ENCODE measurements around the gene DENND2D. TPM values are rescaled to one million over a fixed set of nuclear protein-coding genes. Genes with fewer than 3 reads are reported as not detected.

The DENND2D gene
- polyA plus RNA-seq, 1 experiment, result 1.3 TPM

DNA sequence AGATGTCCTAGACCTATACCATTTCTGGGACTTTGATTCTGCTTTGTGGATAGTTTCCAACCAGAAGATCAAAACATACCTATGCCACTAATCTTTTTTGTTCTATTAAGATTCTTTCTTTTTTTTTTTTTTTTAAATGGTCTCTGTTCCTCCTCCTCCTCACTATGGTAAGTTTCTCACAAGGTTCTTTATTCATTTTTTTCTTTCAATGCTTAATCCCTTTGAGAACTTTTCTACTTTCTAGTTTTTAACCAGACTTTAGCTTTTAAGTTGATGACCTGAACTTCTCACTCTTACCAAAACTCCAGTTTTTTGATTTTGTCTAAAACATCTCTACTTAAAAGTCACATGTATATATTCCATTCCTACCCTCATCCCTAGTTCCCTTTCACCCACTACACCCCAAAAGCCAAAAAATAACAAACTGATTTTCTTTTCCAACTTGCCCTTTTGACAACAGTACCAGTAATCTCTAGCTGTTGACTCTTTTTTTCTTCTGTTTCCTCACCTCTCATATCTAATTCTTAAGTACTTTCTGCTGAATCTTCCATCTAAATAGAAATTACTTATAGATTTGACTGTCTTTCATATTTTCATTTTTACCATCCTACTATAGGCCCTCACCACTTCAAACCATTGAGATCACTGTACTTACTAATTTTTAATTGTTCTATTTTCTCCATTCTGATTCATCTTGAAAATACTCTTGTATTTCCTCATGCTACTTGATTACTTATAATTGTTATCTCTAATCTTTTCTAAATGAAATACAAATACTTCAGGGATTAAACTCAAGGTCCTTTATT lies 54.3 kb downstream of the DENND2D start:
- no peak overlapping the region for H3K27ac ChIP-seq (ENCODE audit: low read depth, low read length)
- H3K27me3 ChIP-seq (ENCODE audit: control insufficient read depth, insufficient read depth, low read length), result no peaks in the 10 kb centered on the region
- DNase-seq (ENCODE audit: low read depth, low spot score), result no peak
- CTCF ChIA-PET, result interaction anchor here (1.2 kb wide), 1 partner anchor 116 kb away, joined by 4 read pairs; no protein-coding TSS in a partner anchor
- POLR2A ChIA-PET, result no interaction called here
- TF ChIP-seq, protein P1, sequence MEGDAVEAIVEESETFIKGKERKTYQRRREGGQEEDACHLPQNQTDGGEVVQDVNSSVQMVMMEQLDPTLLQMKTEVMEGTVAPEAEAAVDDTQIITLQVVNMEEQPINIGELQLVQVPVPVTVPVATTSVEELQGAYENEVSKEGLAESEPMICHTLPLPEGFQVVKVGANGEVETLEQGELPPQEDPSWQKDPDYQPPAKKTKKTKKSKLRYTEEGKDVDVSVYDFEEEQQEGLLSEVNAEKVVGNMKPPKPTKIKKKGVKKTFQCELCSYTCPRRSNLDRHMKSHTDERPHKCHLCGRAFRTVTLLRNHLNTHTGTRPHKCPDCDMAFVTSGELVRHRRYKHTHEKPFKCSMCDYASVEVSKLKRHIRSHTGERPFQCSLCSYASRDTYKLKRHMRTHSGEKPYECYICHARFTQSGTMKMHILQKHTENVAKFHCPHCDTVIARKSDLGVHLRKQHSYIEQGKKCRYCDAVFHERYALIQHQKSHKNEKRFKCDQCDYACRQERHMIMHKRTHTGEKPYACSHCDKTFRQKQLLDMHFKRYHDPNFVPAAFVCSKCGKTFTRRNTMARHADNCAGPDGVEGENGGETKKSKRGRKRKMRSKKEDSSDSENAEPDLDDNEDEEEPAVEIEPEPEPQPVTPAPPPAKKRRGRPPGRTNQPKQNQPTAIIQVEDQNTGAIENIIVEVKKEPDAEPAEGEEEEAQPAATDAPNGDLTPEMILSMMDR (IDR thresholded peaks at IDR 0.05; ENCODE audit: low read depth, low read length), result no peak
- no peaks in the 10 kb centered on the region for H3K9me3 ChIP-seq (ENCODE audit: control insufficient read depth, insufficient read depth, low read length)
- no peak overlapping the region for H3K4me3 ChIP-seq (ENCODE audit: low read depth, low read length)

DNA sequence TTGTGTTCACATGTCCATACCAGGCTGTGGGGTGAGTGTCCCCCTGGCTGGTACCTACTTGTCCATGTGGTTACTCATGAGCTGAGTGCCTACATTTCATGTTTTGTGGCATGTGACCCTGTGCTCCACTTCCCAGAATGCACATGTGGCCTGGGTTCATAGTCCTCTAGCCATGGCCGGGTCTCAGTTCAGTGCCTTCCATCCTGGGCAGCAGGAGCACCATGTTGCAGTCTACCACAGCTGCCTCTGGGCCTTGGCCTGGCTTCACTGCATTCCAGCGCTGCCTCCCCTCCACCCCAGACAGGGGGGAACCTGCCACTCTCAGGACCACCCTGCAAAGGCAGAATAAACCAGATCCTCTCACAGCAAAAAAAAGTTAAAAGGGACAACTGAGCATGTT lies 54.9 kb downstream of the DENND2D start:
- ChIA-PET CTCF (no interaction called here), POLR2A (no interaction called here)
- no peak for DNase-seq (ENCODE audit: low read depth, low spot score)
- Histone ChIP-seq H3K9me3 (ENCODE audit: control insufficient read depth, insufficient read depth, low read length) (no peaks in the 10 kb centered on the region), H3K27me3 (ENCODE audit: control insufficient read depth, insufficient read depth, low read length) (no peaks in the 10 kb centered on the region), H3K27ac (ENCODE audit: low read depth, low read length) (no peak overlapping the region), H3K4me3 (ENCODE audit: low read depth, low read length) (no peak overlapping the region)
- TF ChIP-seq, protein P1 (IDR thresholded peaks at IDR 0.05; ENCODE audit: low read depth, low read length), result no peak

DNA sequence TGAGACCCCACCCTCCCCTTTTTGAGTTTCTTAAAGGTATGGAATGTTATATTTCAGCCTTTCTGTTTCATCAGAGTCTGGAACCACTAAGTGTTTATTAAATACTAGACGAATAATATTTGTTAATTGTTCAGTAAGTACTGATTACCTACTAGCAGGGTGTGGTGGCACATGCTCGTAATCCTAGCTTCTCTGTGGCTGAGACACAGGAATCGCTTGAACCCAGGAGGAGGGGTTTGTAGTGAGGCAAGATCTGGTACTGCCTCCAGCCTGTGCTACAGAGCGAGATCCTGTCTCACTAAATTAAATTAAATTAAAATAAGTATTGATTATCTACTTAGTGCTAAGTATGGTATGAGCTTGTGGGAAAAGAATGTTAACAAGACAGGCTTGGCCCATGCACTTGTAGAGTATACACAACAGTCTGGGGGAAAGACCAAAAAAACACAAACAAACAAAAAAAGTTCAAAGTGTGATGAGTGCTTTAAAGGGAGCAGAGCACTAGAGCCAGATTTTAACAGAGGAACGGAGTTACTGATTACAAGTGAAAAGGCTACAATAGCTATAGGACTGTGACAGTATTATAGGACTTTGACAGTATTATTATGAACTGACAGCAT lies 58.0 kb downstream of the DENND2D start:
- CTCF ChIA-PET, result interaction anchor here (1.0 to 1.4 kb wide), 3 partner anchors 9 to 112 kb away, joined by 3 to 4 read pairs (median 3); no protein-coding TSS in a partner anchor
- Histone ChIP-seq H3K27me3 (ENCODE audit: control insufficient read depth, insufficient read depth, low read length) (no peaks in the 10 kb centered on the region), H3K27ac (ENCODE audit: low read depth, low read length) (no peak overlapping the region), H3K4me3 (ENCODE audit: low read depth, low read length) (no peak overlapping the region), H3K9me3 (ENCODE audit: control insufficient read depth, insufficient read depth, low read length) (peaks cover 4% of the 10 kb centered on the region; the same call in 1 of the 2 replicates)
- POLR2A ChIA-PET, result interaction anchor here (0.5 kb wide), 1 partner anchor 9 kb away, joined by 3 read pairs; no protein-coding TSS in a partner anchor
- no peak for DNase-seq (ENCODE audit: low read depth, low spot score)
- TF ChIP-seq, protein P1 (IDR thresholded peaks at IDR 0.05; ENCODE audit: low read depth, low read length), result no peak

DNA sequence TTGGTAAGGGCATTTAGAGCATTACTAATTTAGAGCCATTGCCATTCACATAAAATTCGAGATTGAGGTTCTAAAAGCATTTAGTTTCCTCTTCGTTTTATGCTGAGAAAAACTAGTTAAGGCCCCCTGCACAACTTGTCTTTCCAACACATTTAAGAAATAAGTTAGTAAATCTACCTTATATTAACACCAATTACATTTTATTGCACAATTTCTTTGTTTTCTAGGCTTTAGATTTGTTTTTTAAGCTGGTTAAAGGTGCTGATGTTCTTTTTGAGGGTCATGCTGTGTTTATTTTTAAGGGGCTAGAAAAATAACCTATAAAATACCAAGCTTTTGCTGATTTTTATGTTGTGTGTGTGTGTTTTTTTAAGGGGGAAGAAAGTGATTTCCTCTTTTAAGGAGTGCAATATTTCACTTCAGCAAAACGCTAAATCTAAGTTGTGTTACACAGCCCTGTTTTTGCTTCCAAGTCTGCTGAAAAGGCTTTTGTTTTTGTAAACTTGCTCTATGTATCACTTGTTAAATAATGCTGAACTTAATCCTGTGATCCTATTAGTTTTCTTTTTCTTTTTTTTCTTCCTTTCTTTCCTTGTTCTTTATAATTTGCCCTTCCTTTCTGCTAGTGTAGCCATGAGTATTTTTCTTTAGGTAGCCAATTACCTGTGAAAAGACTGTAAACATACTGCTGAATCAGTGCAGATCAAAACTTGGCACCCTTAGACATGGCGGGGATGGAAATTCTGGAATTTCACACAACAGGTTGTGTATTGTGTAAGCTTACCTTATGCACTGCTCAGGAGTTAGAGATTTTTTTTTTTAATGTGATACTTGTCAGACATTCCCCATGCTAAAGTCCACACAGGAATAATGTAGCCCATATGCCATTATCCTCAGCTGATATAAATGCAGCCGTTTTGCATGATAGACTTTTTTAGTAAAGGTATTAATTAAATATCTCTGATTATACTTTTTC lies 58.9 kb downstream of the DENND2D start:
- no peak for DNase-seq (ENCODE audit: low read depth, low spot score)
- TF ChIP-seq, protein P1 (IDR thresholded peaks at IDR 0.05; ENCODE audit: low read depth, low read length), result no peak
- Histone ChIP-seq H3K4me3 (ENCODE audit: low read depth, low read length) (peak overlapping the region; percentile 85), H3K27ac (ENCODE audit: low read depth, low read length) (no peak overlapping the region), H3K9me3 (ENCODE audit: control insufficient read depth, insufficient read depth, low read length) (peaks cover 4% of the 10 kb centered on the region; the same call in 1 of the 2 replicates), H3K27me3 (ENCODE audit: control insufficient read depth, insufficient read depth, low read length) (no peaks in the 10 kb centered on the region)
- ChIA-PET CTCF (interaction anchor here (0.6 to 1.4 kb wide), 4 partner anchors 10 to 111 kb away, joined by 3 to 9 read pairs (median 4); no protein-coding TSS in a partner anchor), POLR2A (interaction anchor here (0.5 to 2.7 kb wide), 2 partner anchors 8 to 49 kb away, joined by 3 to 11 read pairs; no protein-coding TSS in a partner anchor)

All from AG04450 (cell line).